Nephron (organoid): ENCODE results near the gene AQP12A.

Source experiments
- H3K27ac Mint-ChIP-seq, 3 experiments: 2 replicates each; pipeline ENCODE4 v1.8.0; 2020; ENCODE audit warnings: mixed read lengths in 3 of 3, mild to moderate bottlenecking in 2 of 3, moderate library complexity in 1 of 3
- H3K27me3 Mint-ChIP-seq: 2 replicates; pipeline ENCODE4 v1.8.0; 2021; ENCODE audit warnings: low read depth, mild to moderate bottlenecking, moderate library complexity, mixed read lengths
- H3K36me3 Mint-ChIP-seq: 2 replicates; pipeline ENCODE4 v1.8.0; 2020; ENCODE audit warnings: low read depth, mixed read lengths
- H3K4me1 Mint-ChIP-seq: 2 replicates; pipeline ENCODE4 v1.8.0; 2020; ENCODE audit warnings: mixed read lengths
- H3K4me3 Mint-ChIP-seq, 3 experiments: 2 replicates each; pipeline ENCODE4 v1.8.0; 2020; ENCODE audit warnings: mild to moderate bottlenecking in 3 of 3, mixed read lengths in 3 of 3, moderate library complexity in 2 of 3
- H3K9me3 Mint-ChIP-seq: 2 replicates; pipeline ENCODE4 v1.8.0; 2020; ENCODE audit warnings: mixed read lengths
- CTCF ChIP-seq, 3 experiments: fragments of 200-600 bp; sonication (generic); IDR thresholded peaks; one replicate each; pipeline ENCODE4 v1.5.0; 2021; ENCODE audit warnings: antibody characterized with exemption in 3 of 3; ENCODE audit not compliant: unreplicated experiment in 3 of 3

AQP12A gene

GRCh38 chr2:240721596-240722180 is 30.0 kb downstream of the AQP12A start:
- Mint-ChIP-seq H3K27ac (no peak overlapping the region), H3K36me3 (no peaks in the 10 kb centered on the region), H3K4me1 (no peaks in the 10 kb centered on the region), H3K4me3 (no peak overlapping the region), H3K9me3 (no peaks in the 10 kb centered on the region), H3K27me3 (peaks cover 4% of the 10 kb centered on the region)
- TF ChIP-seq CTCF (IDR thresholded peaks at IDR 0.05; ENCODE audit: unreplicated experiment in 3 of 3): no peak

- Mint-ChIP-seq H3K4me3 (no peak overlapping the region), H3K36me3 (no peaks in the 10 kb centered on the region), H3K4me1 (no peaks in the 10 kb centered on the region), H3K27ac (no peak overlapping the region), H3K9me3 (no peaks in the 10 kb centered on the region), H3K27me3 (peaks cover 4% of the 10 kb centered on the region)
- TF ChIP-seq CTCF (IDR thresholded peaks at IDR 0.05; ENCODE audit: unreplicated experiment in 3 of 3): no peak
These were observed 30.7 kb downstream of the AQP12A start for GRCh38 chr2:240722376-240722775.

- no peak for TF ChIP-seq CTCF (IDR thresholded peaks at IDR 0.05; ENCODE audit: unreplicated experiment in 3 of 3)
- peaks cover 4% of the 10 kb centered on the region for H3K27me3 Mint-ChIP-seq
- H3K4me1 Mint-ChIP-seq: peaks cover 3% of the 10 kb centered on the region
- H3K36me3 Mint-ChIP-seq: no peaks in the 10 kb centered on the region
- H3K27ac Mint-ChIP-seq: no peak overlapping the region
- H3K9me3 Mint-ChIP-seq: no peaks in the 10 kb centered on the region
- H3K4me3 Mint-ChIP-seq: no peak overlapping the region
These were observed 31.4 kb downstream of the AQP12A start for GRCh38 chr2:240722796-240723735.

- TF ChIP-seq CTCF (IDR thresholded peaks at IDR 0.05; ENCODE audit: unreplicated experiment in 3 of 3): no peak
- H3K36me3 Mint-ChIP-seq: no peaks in the 10 kb centered on the region
- no peaks in the 10 kb centered on the region for H3K9me3 Mint-ChIP-seq
- peaks cover 4% of the 10 kb centered on the region for H3K27me3 Mint-ChIP-seq
- H3K4me1 Mint-ChIP-seq: peaks cover 5% of the 10 kb centered on the region
- no peak overlapping the region for H3K4me3 Mint-ChIP-seq
- no peak overlapping the region for H3K27ac Mint-ChIP-seq
These were observed 32.2 kb downstream of the AQP12A start for GRCh38 chr2:240723851-240724250.

GRCh38 chr2:240724431-240724830 is 32.8 kb downstream of the AQP12A start:
- Mint-ChIP-seq H3K4me1 (peaks cover 5% of the 10 kb centered on the region), H3K27ac (no peak overlapping the region), H3K27me3 (peaks cover 4% of the 10 kb centered on the region), H3K9me3 (no peaks in the 10 kb centered on the region), H3K4me3 (no peak overlapping the region), H3K36me3 (no peaks in the 10 kb centered on the region)
- no peak for TF ChIP-seq CTCF (IDR thresholded peaks at IDR 0.05; ENCODE audit: unreplicated experiment in 3 of 3)
